ENCODE results near the gene FLNB. TPM values are rescaled to one million over a fixed set of nuclear protein-coding genes. Genes with fewer than 3 reads are reported as not detected.

Gene FLNB
- total and polyA plus RNA-seq, 12 donors: 84.6 to 278 (median 131) TPM

- 77 to 81% (median 79%) methylated on average over 8 of the region's 8 CpGs for WGBS, 4 donors
- Histone ChIP-seq H3K9me3 (replicated peaks in 1 of 3) (no peaks in the 10 kb centered on the region), H3K4me1 (replicated peaks in 1 of 2) (peaks cover 11 to 13% of the 10 kb centered on the region in 2 donors), H3K27me3 (no peaks in the 10 kb centered on the region), H3K4me3 (no peak overlapping the region), H3K27ac (no peak overlapping the region), H3K36me3 (replicated peaks in 1 of 2) (peaks cover 0 to 2% of the 10 kb centered on the region in 2 donors)
- DNase-seq: peak in 1 of 7 donors; percentile 18
- TF ChIP-seq POLR2A (IDR thresholded peaks at IDR 0.05) (no peak), CTCF (IDR thresholded peaks at IDR 0.05) (no peak)
- intact Hi-C loops (cut with DNase I): no loop called here
Measured at GRCh38 chr3:58073301-58074108, 65.3 kb downstream of the FLNB start.

GRCh38 chr3:58074116-58074715 is 66.0 kb downstream of the FLNB start:
- 78 to 79% (median 78%) methylated on average over 5 of the region's 5 CpGs for WGBS, 4 donors
- no peak for TF ChIP-seq POLR2A (IDR thresholded peaks at IDR 0.05)
- no peak for TF ChIP-seq CTCF (IDR thresholded peaks at IDR 0.05)
- Histone ChIP-seq H3K27ac (no peak overlapping the region), H3K27me3 (no peaks in the 10 kb centered on the region), H3K4me3 (no peak overlapping the region), H3K36me3 (replicated peaks in 1 of 2) (peaks cover 0 to 9% of the 10 kb centered on the region in 2 donors), H3K4me1 (replicated peaks in 1 of 2) (peaks cover 11 to 13% of the 10 kb centered on the region in 2 donors), H3K9me3 (replicated peaks in 1 of 3) (no peaks in the 10 kb centered on the region)
- DNase-seq: no peak
- intact Hi-C loops (cut with DNase I): no loop called here

- H3K27ac ChIP-seq: no peak overlapping the region
Measured at GRCh38 chr3:58074997-58075396, 66.8 kb downstream of the FLNB start.

More at GRCh38 chr3:58074997-58075396, 66.8 kb downstream of the FLNB start:
- Histone ChIP-seq H3K4me1 (replicated peaks in 1 of 2) (peaks cover 11 to 13% of the 10 kb centered on the region in 2 donors), H3K4me3 (no peak overlapping the region), H3K27me3 (no peaks in the 10 kb centered on the region), H3K9me3 (replicated peaks in 1 of 3) (no peaks in the 10 kb centered on the region), H3K36me3 (replicated peaks in 1 of 2) (peaks cover 0 to 17% of the 10 kb centered on the region in 2 donors)
- 55 to 79% (median 74%) methylated on average over 2 of the region's 2 CpGs for WGBS, 4 donors
- TF ChIP-seq POLR2A (IDR thresholded peaks at IDR 0.05) (no peak), CTCF (IDR thresholded peaks at IDR 0.05) (no peak)
- intact Hi-C loops (cut with DNase I): no loop called here
- DNase-seq: no peak

Measured in adrenal gland (tissue), 12 donors.